Stimulated activated naive CD8-positive, alpha-beta T cell treated with anti-CD3 and anti-CD28 coated beads, Interleukin-15, amount 100 ng/mL, for 72 hours (primary cell): ENCODE measurements around the gene RTP5.
"Not testable (repeated sequence)": the region's sequence is repeated elsewhere in the genome, so short reads cannot be mapped to it uniquely, and the experiment has no call there.

ENCODE experiments used
- ATAC-seq: fragments of 150-1000 bp; cut with Tn5 transposase; 2 replicates; pipeline ENCODE4 v1.10.0; 2021; ENCODE audit warnings: mild to moderate bottlenecking, moderate library complexity
- DNase-seq, 2 donors: peaks; one replicate each; pipeline ENCODE4 v3.0.0; 2021 to 2022
- H3K27ac Mint-ChIP-seq, 2 donors: one replicate each; pipeline ENCODE4 v1.8.0; 2022; ENCODE audit warnings: mild to moderate bottlenecking in 2 of 2, mixed read lengths in 2 of 2, moderate library complexity in 2 of 2
- H3K27me3 Mint-ChIP-seq: one replicate; pipeline ENCODE4 v1.8.0; 2022; ENCODE audit warnings: mixed read lengths
- H3K4me1 Mint-ChIP-seq: one replicate; pipeline ENCODE4 v1.8.0; 2022; ENCODE audit warnings: mild to moderate bottlenecking, mixed read lengths
- H3K4me3 Mint-ChIP-seq, 2 donors: one replicate each; pipeline ENCODE4 v1.8.0; 2022; ENCODE audit warnings: mild to moderate bottlenecking in 2 of 2, mixed read lengths in 2 of 2, moderate library complexity in 1 of 2
- H3K9me3 Mint-ChIP-seq, 2 donors: one replicate each; pipeline ENCODE4 v1.8.0; 2022; ENCODE audit warnings: mixed read lengths in 2 of 2

RTP5 gene

DNA sequence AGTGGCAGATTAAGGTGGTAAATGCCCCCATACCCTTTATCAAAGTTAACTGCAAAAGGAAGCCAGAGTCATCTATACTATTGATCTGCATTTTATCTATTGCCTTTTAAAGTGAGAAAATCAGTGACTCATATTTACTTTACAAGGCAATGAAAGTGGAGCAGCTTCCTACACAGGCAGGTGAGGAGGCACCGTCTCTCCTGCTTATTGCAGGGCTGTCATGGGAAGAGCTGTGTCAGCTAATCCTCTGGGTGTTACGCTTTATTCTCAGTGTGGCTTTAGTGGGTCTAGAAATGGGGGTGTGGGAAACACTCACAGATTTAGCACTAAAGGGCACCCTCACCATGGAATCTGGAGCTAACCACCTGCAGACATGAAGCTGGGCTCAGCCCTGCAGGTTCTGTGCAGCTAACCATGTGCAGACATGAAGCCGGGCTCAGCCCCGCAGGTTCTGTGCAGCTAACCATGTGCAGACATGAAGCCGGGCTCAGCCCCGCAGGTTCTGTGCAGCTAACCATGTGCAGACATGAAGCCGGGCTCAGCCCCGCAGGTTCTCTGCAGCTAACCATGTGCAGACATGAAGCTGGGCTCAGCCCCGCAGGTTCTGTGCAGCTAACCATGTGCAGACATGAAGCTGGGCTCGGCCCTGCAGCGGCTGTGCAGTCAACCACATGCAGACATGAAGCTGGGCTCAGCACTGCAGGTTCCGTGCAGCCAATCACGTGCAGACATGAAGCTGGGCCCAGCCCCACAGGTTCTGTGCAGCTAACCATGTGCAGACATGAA is 53.5 kb downstream of the RTP5 start:
- H3K27me3 Mint-ChIP-seq, DNase-seq, ATAC-seq: not testable (repeated sequence)

More for the DNA sequence above, 53.5 kb downstream of the RTP5 start:
- not testable (repeated sequence) for H3K27ac Mint-ChIP-seq, H3K4me3 Mint-ChIP-seq, H3K9me3 Mint-ChIP-seq
- H3K4me1 Mint-ChIP-seq = peaks cover 19% of the 10 kb centered on the region
